ENCODE measurements around the gene ROR2. TPM values are rescaled to one million over a fixed set of nuclear protein-coding genes. Genes with fewer than 3 reads are reported as not detected.

The ROR2 gene
- total RNA-seq, 1 donor from 2014 or later: 14.9 TPM

- no peaks in the 10 kb centered on the region for H3K36me3 Mint-ChIP-seq (ENCODE audit: low read depth)
- H3K27ac Mint-ChIP-seq (ENCODE audit: unreplicated experiment): no peak overlapping the region
- DNase-seq (ENCODE audit: low read depth, low spot score): no peak
- no peaks in the 10 kb centered on the region for H3K4me1 Mint-ChIP-seq
- H3K4me3 Mint-ChIP-seq: no peak overlapping the region
- TF ChIP-seq CTCF (conservative IDR thresholded peaks at IDR 0.05): no peak
- H3K27me3 Mint-ChIP-seq (ENCODE audit: low read depth): no peaks in the 10 kb centered on the region
- no peaks in the 10 kb centered on the region for H3K9me3 Mint-ChIP-seq
These were observed 292.5 kb downstream of the ROR2 start for GRCh38 chr9:91657501-91657900.

- H3K27ac Mint-ChIP-seq (ENCODE audit: unreplicated experiment): no peak overlapping the region
- no peaks in the 10 kb centered on the region for H3K4me1 Mint-ChIP-seq
- no peaks in the 10 kb centered on the region for H3K9me3 Mint-ChIP-seq
- TF ChIP-seq CTCF (conservative IDR thresholded peaks at IDR 0.05): no peak
- H3K4me3 Mint-ChIP-seq: no peak overlapping the region
- no peak for DNase-seq (ENCODE audit: low read depth, low spot score)
- no peaks in the 10 kb centered on the region for H3K36me3 Mint-ChIP-seq (ENCODE audit: low read depth)
- no peaks in the 10 kb centered on the region for H3K27me3 Mint-ChIP-seq (ENCODE audit: low read depth)
These were observed 294.4 kb downstream of the ROR2 start for GRCh38 chr9:91655658-91656057.

- Mint-ChIP-seq H3K9me3 (no peaks in the 10 kb centered on the region), H3K4me3 (no peak overlapping the region), H3K4me1 (no peaks in the 10 kb centered on the region), H3K27me3 (ENCODE audit: low read depth) (peaks cover 1% of the 10 kb centered on the region), H3K36me3 (ENCODE audit: low read depth) (no peaks in the 10 kb centered on the region), H3K27ac (ENCODE audit: unreplicated experiment) (no peak overlapping the region)
- TF ChIP-seq CTCF (conservative IDR thresholded peaks at IDR 0.05): no peak
- DNase-seq (ENCODE audit: low read depth, low spot score): no peak
These were observed 294.8 kb downstream of the ROR2 start for GRCh38 chr9:91655215-91655614.

- no peak overlapping the region for H3K4me3 Mint-ChIP-seq
- H3K4me1 Mint-ChIP-seq: no peaks in the 10 kb centered on the region
- H3K27me3 Mint-ChIP-seq (ENCODE audit: low read depth): peaks cover 3% of the 10 kb centered on the region
- H3K27ac Mint-ChIP-seq (ENCODE audit: unreplicated experiment): no peak overlapping the region
- TF ChIP-seq CTCF (conservative IDR thresholded peaks at IDR 0.05): no peak
- H3K9me3 Mint-ChIP-seq: no peaks in the 10 kb centered on the region
- no peaks in the 10 kb centered on the region for H3K36me3 Mint-ChIP-seq (ENCODE audit: low read depth)
- DNase-seq (ENCODE audit: low read depth, low spot score): no peak
These were observed 295.5 kb downstream of the ROR2 start for GRCh38 chr9:91654527-91654926.

- no peak overlapping the region for H3K27ac Mint-ChIP-seq (ENCODE audit: unreplicated experiment)
- peaks cover 2% of the 10 kb centered on the region for H3K9me3 Mint-ChIP-seq
- H3K4me3 Mint-ChIP-seq: no peak overlapping the region
- DNase-seq (ENCODE audit: low read depth, low spot score): no peak
- H3K27me3 Mint-ChIP-seq (ENCODE audit: low read depth): peaks cover 12% of the 10 kb centered on the region
- no peaks in the 10 kb centered on the region for H3K36me3 Mint-ChIP-seq (ENCODE audit: low read depth)
- no peaks in the 10 kb centered on the region for H3K4me1 Mint-ChIP-seq
- TF ChIP-seq CTCF (conservative IDR thresholded peaks at IDR 0.05): no peak
These were observed 302.7 kb downstream of the ROR2 start for GRCh38 chr9:91647371-91647770.

GRCh38 chr9:91646702-91647101 is 303.3 kb downstream of the ROR2 start:
- Mint-ChIP-seq H3K4me1 (no peaks in the 10 kb centered on the region), H3K36me3 (ENCODE audit: low read depth) (no peaks in the 10 kb centered on the region)

More at GRCh38 chr9:91646702-91647101, 303.3 kb downstream of the ROR2 start:
- TF ChIP-seq CTCF (conservative IDR thresholded peaks at IDR 0.05): no peak
- Mint-ChIP-seq H3K4me3 (no peak overlapping the region), H3K27me3 (ENCODE audit: low read depth) (peaks cover 12% of the 10 kb centered on the region), H3K9me3 (peaks cover 2% of the 10 kb centered on the region), H3K27ac (ENCODE audit: unreplicated experiment) (no peak overlapping the region)
- no peak for DNase-seq (ENCODE audit: low read depth, low spot score)

All from neural crest cell (in vitro differentiated cells).